Activated naive CD4-positive, alpha-beta T cell treated with anti-CD3 and anti-CD28 coated beads, Interleukin-2, amount 50 U/mL, for 24 hours (primary cell): ENCODE results near the gene ELK1.
"Not testable (repeated sequence)": the region's sequence is repeated elsewhere in the genome, so short reads cannot be mapped to it uniquely, and the experiment has no call there.

ENCODE experiments used
- H3K27ac Mint-ChIP-seq: one replicate; pipeline ENCODE4 v1.8.0; 2021; ENCODE audit warnings: mild to moderate bottlenecking, mixed read lengths
- H3K27me3 Mint-ChIP-seq: one replicate; pipeline ENCODE4 v1.8.0; 2021; ENCODE audit warnings: mixed read lengths
- H3K36me3 Mint-ChIP-seq: one replicate; pipeline ENCODE4 v1.8.0; 2021; ENCODE audit warnings: mixed read lengths
- H3K4me1 Mint-ChIP-seq: one replicate; pipeline ENCODE4 v1.8.0; 2021; ENCODE audit warnings: mixed read lengths
- H3K4me3 Mint-ChIP-seq: one replicate; pipeline ENCODE4 v1.8.0; 2021; ENCODE audit warnings: mild to moderate bottlenecking, mixed read lengths
- H3K9me3 Mint-ChIP-seq: one replicate; pipeline ENCODE4 v1.8.0; 2021; ENCODE audit warnings: mixed read lengths

ELK1 gene

GRCh38 chrX:47607091-47607490 is 43.3 kb downstream of the ELK1 start:
- Mint-ChIP-seq H3K4me3 (no peak overlapping the region), H3K4me1 (no peaks in the 10 kb centered on the region), H3K36me3 (no peaks in the 10 kb centered on the region), H3K27ac (no peak overlapping the region), H3K27me3 (no peaks in the 10 kb centered on the region), H3K9me3 (no peaks in the 10 kb centered on the region)

DNA sequence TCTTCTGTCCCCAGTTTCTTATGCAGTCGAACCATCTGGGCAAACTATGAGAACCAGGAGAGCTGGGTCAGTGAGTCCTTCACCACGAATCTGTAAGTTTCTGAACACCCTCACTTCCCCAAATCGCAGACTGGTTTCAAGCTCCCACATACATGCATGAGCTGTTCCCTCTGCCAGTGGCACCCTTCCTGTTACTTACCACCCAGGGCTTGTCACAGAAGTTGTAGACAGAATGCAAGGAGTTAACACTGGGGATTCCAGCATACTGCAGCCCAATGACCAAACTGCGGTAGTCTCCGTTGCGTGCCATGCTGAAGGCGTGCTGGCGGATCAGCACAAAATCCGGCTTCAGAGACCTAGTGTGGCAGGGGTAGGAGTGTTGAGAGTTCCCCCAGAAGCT is 45.3 kb downstream of the ELK1 start:
- no peaks in the 10 kb centered on the region for H3K4me1 Mint-ChIP-seq
- no peak overlapping the region for H3K4me3 Mint-ChIP-seq
- no peak overlapping the region for H3K27ac Mint-ChIP-seq
- no peaks in the 10 kb centered on the region for H3K9me3 Mint-ChIP-seq
- no peaks in the 10 kb centered on the region for H3K36me3 Mint-ChIP-seq
- H3K27me3 Mint-ChIP-seq: no peaks in the 10 kb centered on the region

DNA sequence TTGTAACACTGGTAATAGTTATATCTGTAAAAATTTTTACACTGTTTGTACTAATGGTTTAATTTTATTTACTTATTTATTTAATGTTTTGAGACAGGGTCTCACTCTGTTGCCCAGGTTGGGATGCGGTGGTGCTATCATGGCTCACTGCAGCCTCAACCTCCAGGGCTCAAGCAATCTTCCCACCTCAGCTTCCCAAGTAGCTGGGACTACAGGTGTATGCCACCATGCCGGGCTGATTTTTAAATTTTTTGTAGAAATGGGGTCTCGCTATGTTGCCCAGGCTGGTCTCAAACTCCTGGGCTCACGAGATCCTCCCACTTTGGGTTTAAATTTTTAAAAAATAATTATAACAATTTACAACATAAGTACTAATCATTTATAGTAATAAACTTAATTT is 47.2 kb downstream of the ELK1 start:
- H3K4me3 Mint-ChIP-seq, H3K9me3 Mint-ChIP-seq, H3K36me3 Mint-ChIP-seq, H3K4me1 Mint-ChIP-seq, H3K27me3 Mint-ChIP-seq, H3K27ac Mint-ChIP-seq: not testable (repeated sequence)

- no peak overlapping the region for H3K4me3 Mint-ChIP-seq
- H3K36me3 Mint-ChIP-seq: peaks cover 5% of the 10 kb centered on the region
- no peaks in the 10 kb centered on the region for H3K27me3 Mint-ChIP-seq
- H3K4me1 Mint-ChIP-seq: peaks cover 21% of the 10 kb centered on the region
- H3K9me3 Mint-ChIP-seq: no peaks in the 10 kb centered on the region
- H3K27ac Mint-ChIP-seq: peak overlapping the region; percentile 91
Measured at GRCh38 chrX:47597222-47597621, 53.1 kb downstream of the ELK1 start.

DNA sequence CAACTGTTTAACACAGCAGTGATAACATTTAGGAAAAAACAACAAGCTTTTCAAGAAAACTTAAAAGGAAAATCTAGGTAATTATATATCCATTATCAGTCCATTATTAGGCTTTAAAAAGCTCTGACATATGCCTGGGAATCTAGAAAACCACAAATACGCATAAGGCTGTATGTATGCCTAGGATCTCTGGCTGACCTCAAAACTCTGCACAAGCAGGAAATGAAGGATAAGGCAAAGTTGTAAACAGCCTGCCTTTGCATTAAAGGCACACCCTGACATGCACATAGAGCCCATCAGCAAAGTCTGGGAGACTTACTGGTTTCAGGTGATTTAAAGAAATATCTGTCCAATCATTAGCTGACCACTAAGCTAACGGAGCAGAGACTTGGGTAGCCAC is 54.1 kb downstream of the ELK1 start:
- Mint-ChIP-seq H3K4me3 (no peak overlapping the region), H3K36me3 (peaks cover 5% of the 10 kb centered on the region), H3K4me1 (peaks cover 21% of the 10 kb centered on the region), H3K9me3 (no peaks in the 10 kb centered on the region), H3K27ac (peak overlapping the region; percentile 77), H3K27me3 (no peaks in the 10 kb centered on the region)

DNA sequence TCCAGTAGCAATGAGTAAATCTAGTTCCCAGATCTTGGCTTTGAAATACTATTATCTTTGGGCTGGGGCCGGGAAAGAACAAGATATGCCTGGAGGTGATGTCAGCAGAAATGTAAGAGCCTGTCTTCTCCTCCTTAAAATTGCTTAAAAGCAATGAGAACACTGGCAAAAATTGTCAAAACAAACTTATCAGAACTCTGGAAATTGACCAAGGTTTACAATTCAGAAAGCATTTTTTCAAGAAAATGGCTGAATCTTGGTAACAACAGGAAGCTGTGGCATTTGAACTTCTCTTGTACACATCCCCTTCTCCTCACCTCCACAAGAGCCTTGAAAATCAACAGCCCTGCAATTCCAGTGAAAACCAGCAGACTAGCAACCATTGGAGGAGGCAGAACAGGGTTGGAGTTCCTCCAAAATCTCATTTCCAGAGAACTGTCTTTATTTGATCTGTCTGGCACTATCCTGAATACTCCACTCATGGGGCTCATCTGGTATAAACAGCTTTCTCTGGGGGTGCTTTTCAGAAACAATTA is 54.6 kb downstream of the ELK1 start:
- Mint-ChIP-seq H3K9me3 (no peaks in the 10 kb centered on the region), H3K36me3 (peaks cover 5% of the 10 kb centered on the region), H3K27ac (peak overlapping the region; percentile 77), H3K4me3 (no peak overlapping the region), H3K4me1 (peaks cover 21% of the 10 kb centered on the region), H3K27me3 (no peaks in the 10 kb centered on the region)

DNA sequence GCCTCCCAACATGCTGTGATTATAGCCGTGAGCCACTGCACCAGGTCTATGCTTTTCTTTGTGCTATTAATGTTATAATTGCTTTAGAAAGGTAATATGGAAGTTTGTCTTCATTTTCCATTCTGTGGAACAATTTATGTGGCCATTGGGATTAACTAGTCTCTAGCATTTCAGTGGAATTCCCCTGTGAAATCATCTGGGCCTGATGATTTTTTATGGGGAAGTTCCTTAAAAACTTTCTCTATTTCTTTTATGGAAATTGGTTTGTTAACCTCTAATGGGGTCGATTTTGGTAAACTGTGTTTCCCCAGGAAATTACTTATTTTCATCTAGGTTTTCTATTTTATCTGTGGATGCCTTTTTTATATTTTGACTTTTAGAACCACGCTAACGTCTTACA is 56.8 kb downstream of the ELK1 start:
- no peaks in the 10 kb centered on the region for H3K9me3 Mint-ChIP-seq
- no peaks in the 10 kb centered on the region for H3K27me3 Mint-ChIP-seq
- H3K36me3 Mint-ChIP-seq: peaks cover 5% of the 10 kb centered on the region
- no peak overlapping the region for H3K27ac Mint-ChIP-seq
- peaks cover 21% of the 10 kb centered on the region for H3K4me1 Mint-ChIP-seq
- no peak overlapping the region for H3K4me3 Mint-ChIP-seq

DNA sequence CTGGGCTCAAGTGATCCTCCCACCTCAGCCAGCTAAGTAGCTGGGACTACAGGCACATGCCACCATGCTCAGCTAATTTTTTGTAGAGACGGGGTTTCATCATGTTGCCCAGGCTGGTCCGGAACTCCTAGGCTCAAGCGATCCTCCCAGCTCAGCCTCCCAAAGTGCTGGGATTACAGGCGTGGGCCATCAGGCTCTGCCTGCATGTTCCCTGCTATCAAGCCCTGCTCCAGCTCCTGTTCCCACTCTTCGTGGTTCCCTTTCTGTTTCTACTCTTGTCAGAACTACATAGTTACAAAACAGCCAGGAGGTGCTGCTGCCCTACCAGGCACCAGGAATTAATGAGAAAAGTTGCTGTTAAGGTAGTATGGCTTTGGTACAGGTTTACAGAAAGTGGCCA is 59.4 kb downstream of the ELK1 start:
- Mint-ChIP-seq H3K4me1 (peaks cover 10% of the 10 kb centered on the region), H3K36me3 (no peaks in the 10 kb centered on the region), H3K27me3 (no peaks in the 10 kb centered on the region), H3K27ac (no peak overlapping the region), H3K9me3 (no peaks in the 10 kb centered on the region), H3K4me3 (no peak overlapping the region)

DNA sequence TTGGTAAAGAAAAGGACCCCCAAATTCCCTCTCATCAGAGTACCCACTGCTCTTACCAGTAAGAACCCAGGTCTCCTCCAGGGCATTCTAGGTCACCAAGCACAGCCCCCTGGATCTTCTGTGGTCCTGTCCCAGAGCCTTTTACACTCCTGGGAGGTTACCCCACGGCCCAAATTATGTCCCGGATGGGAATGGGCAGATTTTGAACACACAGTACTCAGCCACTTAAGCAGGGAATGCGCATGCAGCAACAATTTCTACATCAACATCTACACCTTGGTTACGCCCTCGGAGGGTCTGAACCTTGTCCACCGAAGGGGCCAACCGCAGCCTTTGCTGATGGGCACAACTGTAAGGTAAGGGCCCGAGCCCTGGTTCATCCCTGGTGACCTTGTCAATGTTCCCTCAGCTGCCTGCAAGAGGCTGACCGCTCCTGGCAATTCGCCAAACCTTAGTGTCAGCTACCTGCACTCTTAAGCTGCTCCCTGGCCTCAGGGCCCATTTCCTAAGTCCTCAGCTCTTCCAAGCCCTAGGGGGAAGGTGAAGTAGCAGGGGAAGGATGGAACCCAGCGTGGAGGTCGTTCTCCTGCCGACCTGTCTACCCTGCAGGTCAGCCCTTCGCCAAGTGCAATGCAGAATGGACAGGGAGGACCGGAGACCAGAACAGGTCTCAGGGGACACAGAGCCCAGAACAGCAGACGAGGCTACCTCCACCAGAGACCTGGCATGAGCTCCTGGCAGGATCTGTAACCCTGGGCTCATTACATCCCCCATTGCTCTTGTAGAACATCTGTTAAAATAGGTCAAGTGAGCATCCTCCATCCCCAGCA is 62.2 kb downstream of the ELK1 start:
- no peak overlapping the region for H3K4me3 Mint-ChIP-seq
- no peak overlapping the region for H3K27ac Mint-ChIP-seq
- H3K9me3 Mint-ChIP-seq: no peaks in the 10 kb centered on the region
- H3K4me1 Mint-ChIP-seq: peaks cover 14% of the 10 kb centered on the region
- no peaks in the 10 kb centered on the region for H3K27me3 Mint-ChIP-seq
- no peaks in the 10 kb centered on the region for H3K36me3 Mint-ChIP-seq

DNA sequence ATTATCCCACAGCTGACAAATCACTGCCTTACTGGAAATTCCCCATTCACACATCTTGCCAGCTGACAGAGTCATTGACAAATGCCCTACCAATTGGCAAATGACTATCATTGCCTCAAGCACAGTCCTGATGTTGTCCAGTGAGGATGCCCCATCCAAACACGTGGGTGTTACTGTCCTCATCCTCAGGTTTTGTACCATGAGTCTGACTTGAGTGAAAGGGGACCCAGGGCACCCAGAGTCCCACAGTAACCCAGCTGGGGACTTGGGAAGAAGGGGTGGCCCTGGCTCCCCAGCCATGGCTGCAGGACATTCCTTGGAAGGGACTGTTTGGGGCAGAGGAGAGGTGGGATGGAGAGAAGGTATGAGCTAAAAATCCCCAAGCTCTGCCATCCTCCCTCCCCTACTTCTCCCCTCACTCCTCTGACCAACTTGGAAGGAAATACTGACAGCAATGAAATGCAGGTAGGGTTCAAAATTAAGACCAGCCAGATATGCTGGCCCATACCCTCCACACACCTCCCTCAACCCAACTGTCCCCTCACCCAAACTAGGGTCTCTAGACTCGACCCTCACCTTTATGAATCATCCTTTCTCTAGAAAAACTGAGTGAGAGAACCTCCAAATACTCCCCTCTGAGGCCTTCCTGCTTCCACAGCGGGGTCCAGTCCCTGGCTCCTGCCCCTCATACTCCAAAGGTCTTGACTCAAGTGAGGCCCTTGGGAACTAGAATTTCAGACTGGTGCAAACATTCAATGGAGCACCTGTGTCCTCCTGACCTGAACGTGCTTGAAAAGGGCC is 63.1 kb downstream of the ELK1 start:
- peaks cover 16% of the 10 kb centered on the region for H3K4me1 Mint-ChIP-seq
- no peaks in the 10 kb centered on the region for H3K36me3 Mint-ChIP-seq
- H3K27ac Mint-ChIP-seq: no peak overlapping the region
- H3K4me3 Mint-ChIP-seq: no peak overlapping the region
- no peaks in the 10 kb centered on the region for H3K27me3 Mint-ChIP-seq
- no peaks in the 10 kb centered on the region for H3K9me3 Mint-ChIP-seq

DNA sequence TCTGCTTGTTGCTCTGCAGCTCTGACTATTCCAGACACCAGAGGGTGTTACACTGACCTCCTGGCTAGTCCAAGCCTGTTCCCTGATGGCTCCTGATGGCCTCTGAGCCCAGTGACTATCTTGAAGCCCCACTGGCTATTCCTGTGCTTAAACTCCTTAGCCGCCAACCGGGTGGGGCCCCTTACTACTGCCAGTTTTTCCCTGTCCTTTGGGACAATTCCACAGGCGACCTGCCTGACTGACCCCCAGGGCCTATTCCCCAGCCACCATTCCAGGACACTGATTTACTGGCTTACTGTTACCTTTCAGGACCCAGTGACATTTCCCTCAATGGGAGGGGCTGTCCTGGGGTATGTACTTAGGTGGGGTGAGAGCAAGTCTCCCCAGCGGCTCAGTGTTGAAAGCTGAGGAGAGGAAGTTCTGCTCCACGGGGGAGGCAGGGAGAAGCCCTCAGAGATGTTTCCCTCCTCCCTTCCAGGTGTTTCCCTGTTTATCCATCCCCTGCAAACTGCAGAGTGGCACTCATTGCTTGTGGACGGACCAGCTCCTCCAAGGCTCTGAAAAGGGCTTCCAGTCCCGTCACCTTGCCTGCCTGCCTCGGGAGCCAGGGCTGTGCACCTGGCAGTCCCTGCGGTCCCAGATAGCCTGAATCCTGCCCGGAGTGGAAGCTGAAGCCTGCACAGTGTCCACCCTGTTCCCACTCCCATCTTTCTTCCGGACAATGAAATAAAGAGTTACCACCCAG is 64.1 kb downstream of the ELK1 start:
- no peak overlapping the region for H3K4me3 Mint-ChIP-seq
- H3K27ac Mint-ChIP-seq: no peak overlapping the region
- no peaks in the 10 kb centered on the region for H3K9me3 Mint-ChIP-seq
- H3K36me3 Mint-ChIP-seq: no peaks in the 10 kb centered on the region
- H3K4me1 Mint-ChIP-seq: peaks cover 27% of the 10 kb centered on the region
- H3K27me3 Mint-ChIP-seq: no peaks in the 10 kb centered on the region
